ENCODE measurements around the gene INSYN2B.

DNA sequence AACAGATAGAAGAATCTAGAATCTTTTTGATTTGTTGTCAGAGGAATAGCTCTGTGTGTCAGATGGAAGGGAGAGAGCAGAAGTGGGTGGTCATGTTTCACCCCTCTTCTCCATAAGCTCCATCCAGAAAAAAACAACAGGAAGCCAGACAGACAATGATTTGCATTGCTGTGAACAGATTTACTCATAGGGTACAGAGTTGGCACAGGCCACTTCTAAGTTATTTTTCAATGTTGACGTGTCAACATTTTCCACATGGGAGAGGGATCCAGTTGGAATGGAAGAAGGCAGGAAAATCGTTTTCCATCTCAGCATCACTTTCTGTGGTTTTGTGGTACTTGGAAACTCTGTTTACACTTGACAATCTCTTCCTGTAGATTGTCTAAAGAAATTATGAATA lies 86.7 kb downstream of the INSYN2B start:
- TF ChIP-seq, protein P1, sequence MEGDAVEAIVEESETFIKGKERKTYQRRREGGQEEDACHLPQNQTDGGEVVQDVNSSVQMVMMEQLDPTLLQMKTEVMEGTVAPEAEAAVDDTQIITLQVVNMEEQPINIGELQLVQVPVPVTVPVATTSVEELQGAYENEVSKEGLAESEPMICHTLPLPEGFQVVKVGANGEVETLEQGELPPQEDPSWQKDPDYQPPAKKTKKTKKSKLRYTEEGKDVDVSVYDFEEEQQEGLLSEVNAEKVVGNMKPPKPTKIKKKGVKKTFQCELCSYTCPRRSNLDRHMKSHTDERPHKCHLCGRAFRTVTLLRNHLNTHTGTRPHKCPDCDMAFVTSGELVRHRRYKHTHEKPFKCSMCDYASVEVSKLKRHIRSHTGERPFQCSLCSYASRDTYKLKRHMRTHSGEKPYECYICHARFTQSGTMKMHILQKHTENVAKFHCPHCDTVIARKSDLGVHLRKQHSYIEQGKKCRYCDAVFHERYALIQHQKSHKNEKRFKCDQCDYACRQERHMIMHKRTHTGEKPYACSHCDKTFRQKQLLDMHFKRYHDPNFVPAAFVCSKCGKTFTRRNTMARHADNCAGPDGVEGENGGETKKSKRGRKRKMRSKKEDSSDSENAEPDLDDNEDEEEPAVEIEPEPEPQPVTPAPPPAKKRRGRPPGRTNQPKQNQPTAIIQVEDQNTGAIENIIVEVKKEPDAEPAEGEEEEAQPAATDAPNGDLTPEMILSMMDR (conservative IDR thresholded peaks at IDR 0.05; ENCODE audit: low read depth, low read length) = no peak
- TF ChIP-seq EZH2 (IDR thresholded peaks at IDR 0.05; ENCODE audit: borderline replicate concordance, low read depth, low read length, poor library complexity, severe bottlenecking) = no peak

Measured in A673 (cell line).